H1 (cell line): ENCODE data around the gene ZNF394. TPM values are rescaled to one million over a fixed set of nuclear protein-coding genes. Genes with fewer than 3 reads are reported as not detected.

Source experiments
- CTCF ChIA-PET: fragments of 300-600 bp; sonication (Branson Sonifier 250); formaldehyde crosslinking; loops from one replicate; lab custom pipeline; 2021; ENCODE audit not compliant: partially characterized antibody; lab: Charles Lee
- POLR2A ChIA-PET: fragments of 300-600 bp; sonication (Branson Sonifier 250); formaldehyde crosslinking; loops from one replicate; lab custom pipeline; 2021; ENCODE audit warnings: inconsistent platforms; ENCODE audit not compliant: partially characterized antibody; lab: Charles Lee
- DNase-seq, 2 experiments: peaks; one replicate each; pipeline versions ENCODE4 v3.0.0 to v3.0.0-alpha.2; 2010 to 2022; ENCODE audit warnings: low spot score in 2 of 2, low read depth in 1 of 2, mixed read lengths in 1 of 2
- FAIRE-seq: peaks from 2 replicates; lab custom pipeline; 2011; peaks lifted over from hg19 to GRCh38; lab: Jason Lieb, UNC
- H2AFZ ChIP-seq: 2 replicates; pipeline ENCODE4 v1.8.1; 2012; ENCODE audit warnings: low read length, inconsistent platforms
- H2AK5ac ChIP-seq: 2 replicates; pipeline ENCODE4 v1.6.1; 2013; ENCODE audit warnings: low read depth, low read length
- H2BK120ac ChIP-seq: replicated peaks from 2 replicates; pipeline ENCODE3; 2013; ENCODE audit warnings: low read depth, low read length, inconsistent platforms
- H2BK12ac ChIP-seq: 2 replicates; pipeline ENCODE4 v1.6.1; 2013; ENCODE audit warnings: low read depth, low read length
- H2BK15ac ChIP-seq: 2 replicates; pipeline ENCODE4 v1.6.1; 2013; ENCODE audit warnings: low read length
- H2BK20ac ChIP-seq: 2 replicates; pipeline ENCODE4 v1.6.1; 2013; ENCODE audit warnings: low read length
- H2BK5ac ChIP-seq: 2 replicates; pipeline ENCODE4 v1.6.1; 2013; ENCODE audit warnings: low read depth, low read length
- H3K14ac ChIP-seq: 2 replicates; pipeline ENCODE4 v1.6.1; 2013; ENCODE audit warnings: inconsistent platforms; ENCODE audit not compliant: insufficient read length
- H3K18ac ChIP-seq: 2 replicates; pipeline ENCODE4 v1.6.1; 2013; ENCODE audit warnings: low read length; ENCODE audit errors: extremely low read depth
- H3K23ac ChIP-seq: 2 replicates; pipeline ENCODE4 v1.6.1; 2013; ENCODE audit warnings: inconsistent platforms; ENCODE audit not compliant: insufficient read length
- H3K23me2 ChIP-seq: 2 replicates; pipeline ENCODE4 v1.6.1; 2013; ENCODE audit warnings: low read depth, low read length
- H3K27ac ChIP-seq: 2 replicates; pipeline ENCODE4 v1.6.1; 2011; ENCODE audit warnings: low read depth, low read length, inconsistent platforms
- H3K27me3 ChIP-seq, 4 experiments: replicated peaks in 1 of 4; 1 replicate in 1 of 4; 2 replicates in 3 of 4; pipeline versions ENCODE4 v1.6.1 to v1.8.1; 2011 to 2013; ENCODE audit warnings: low read length in 3 of 4, mild to moderate bottlenecking in 3 of 4, inconsistent platforms in 2 of 4, mixed read lengths in 2 of 4, moderate library complexity in 1 of 4; ENCODE audit not compliant: control insufficient read depth in 3 of 4, insufficient read depth in 3 of 4; ENCODE audit errors: extremely low read depth in 1 of 4
- H3K36me3 ChIP-seq, 4 experiments: 2 replicates each; pipeline versions ENCODE4 v1.6.1 to v1.8.1; 2011 to 2013; ENCODE audit warnings: mild to moderate bottlenecking in 4 of 4, low read length in 3 of 4, moderate library complexity in 2 of 4, control low read depth in 1 of 4, inconsistent platforms in 1 of 4; ENCODE audit not compliant: insufficient read depth in 4 of 4, control insufficient read depth in 2 of 4
- H3K4ac ChIP-seq: replicated peaks from 2 replicates; pipeline ENCODE3; 2013; ENCODE audit warnings: low read length, low read depth, mixed read lengths, inconsistent platforms; ENCODE audit not compliant: insufficient read length
- H3K4me1 ChIP-seq, 4 experiments: replicated peaks in 1 of 4; 1 replicate in 1 of 4; 2 replicates in 3 of 4; pipeline versions ENCODE4 v1.6.1 to v1.8.1; 2011 to 2013; ENCODE audit warnings: low read length in 3 of 4, inconsistent platforms in 2 of 4, mixed read lengths in 1 of 4; ENCODE audit not compliant: insufficient read depth in 4 of 4, control insufficient read depth in 3 of 4
- H3K4me2 ChIP-seq, 2 experiments: 2 replicates each; pipeline versions ENCODE4 v1.6.1 to v1.8.1; 2011 to 2013; ENCODE audit warnings: low read depth in 2 of 2, low read length in 2 of 2, control low read depth in 1 of 2, inconsistent platforms in 1 of 2, mild to moderate bottlenecking in 1 of 2; ENCODE audit not compliant: insufficient read depth in 1 of 2
- H3K4me3 ChIP-seq, 4 experiments: fragments of 200-600, 300-600 bp in 1 of 4; sonication (generic), shearing (Covaris generic), sonication (Bioruptor Twin) in 1 of 4; 2 replicates each; pipeline versions ENCODE4 v1.5.1 to v1.8.1; 2011 to 2016; ENCODE audit warnings: low read length in 4 of 4, low read depth in 3 of 4, control low read depth in 2 of 4, inconsistent platforms in 2 of 4, mild to moderate bottlenecking in 2 of 4, mixed read lengths in 1 of 4, moderate library complexity in 1 of 4; ENCODE audit not compliant: insufficient read depth in 2 of 4; ENCODE audit errors: extremely low read depth in 1 of 4
- H3K56ac ChIP-seq: replicated peaks from 2 replicates; pipeline ENCODE3; 2013; ENCODE audit warnings: low read depth, mild to moderate bottlenecking, mixed read lengths, low read length, inconsistent platforms; ENCODE audit not compliant: insufficient read length
- H3K79me1 ChIP-seq: 2 replicates; pipeline ENCODE4 v1.6.1; 2013; ENCODE audit warnings: low read depth, low read length, control low read depth
- H3K79me2 ChIP-seq, 2 experiments: 2 replicates each; pipeline versions ENCODE4 v1.6.1 to v1.8.1; 2012 to 2013; ENCODE audit warnings: low read length in 2 of 2, mild to moderate bottlenecking in 2 of 2, inconsistent platforms in 1 of 2; ENCODE audit not compliant: insufficient read depth in 2 of 2, control insufficient read depth in 1 of 2
- H3K9ac ChIP-seq, 4 experiments: replicated peaks in 1 of 4; 1 replicate in 1 of 4; 2 replicates in 3 of 4; pipeline versions ENCODE4 v1.6.1 to v1.8.1; 2011 to 2013; ENCODE audit warnings: low read depth in 3 of 4, low read length in 3 of 4, control low read depth in 2 of 4, mild to moderate bottlenecking in 2 of 4, moderate library complexity in 2 of 4, inconsistent platforms in 1 of 4; ENCODE audit errors: extremely low read depth in 1 of 4
- H3K9me3 ChIP-seq, 2 experiments: 2 replicates each; pipeline versions ENCODE4 v1.6.1 to v1.8.1; 2012 to 2013; ENCODE audit warnings: mild to moderate bottlenecking in 2 of 2, moderate library complexity in 2 of 2, control low read depth in 1 of 2, inconsistent platforms in 1 of 2, low read depth in 1 of 2, low read length in 1 of 2, mixed read lengths in 1 of 2; ENCODE audit not compliant: insufficient read depth in 2 of 2
- H4K20me1 ChIP-seq, 2 experiments: replicated peaks in 1 of 2; 2 replicates each; pipeline versions ENCODE3 to v1.8.1; 2011 to 2013; ENCODE audit warnings: inconsistent platforms in 2 of 2, low read length in 2 of 2, mild to moderate bottlenecking in 1 of 2; ENCODE audit not compliant: insufficient read depth in 2 of 2, control insufficient read depth in 1 of 2
- H4K5ac ChIP-seq: 2 replicates; pipeline ENCODE4 v1.6.1; 2013; ENCODE audit warnings: low read length, low read depth, mixed read lengths, inconsistent platforms; ENCODE audit not compliant: insufficient read length
- H4K8ac ChIP-seq: 2 replicates; pipeline ENCODE4 v1.8.0; 2013; ENCODE audit warnings: mild to moderate bottlenecking, moderate library complexity, low read length, inconsistent platforms; ENCODE audit not compliant: insufficient read depth; ENCODE audit errors: extremely low read depth
- H4K91ac ChIP-seq: replicated peaks from 2 replicates; pipeline ENCODE3; 2013; ENCODE audit warnings: low read length, mixed read lengths, inconsistent platforms; ENCODE audit not compliant: insufficient read length
- CBX5 ChIP-seq: fragments of 300-800, 300-1000 bp; sonication (generic); IDR thresholded peaks from 2 replicates; pipeline ENCODE4 v1.7.1; 2016; ENCODE audit warnings: antibody characterized with exemption, low read length, low read depth
- CHD2 ChIP-seq: IDR thresholded peaks from 2 replicates; pipeline ENCODE4 v1.6.1; 2012; ENCODE audit warnings: low read length, improper control_type of control experiment
- GTF2F1 ChIP-seq: IDR thresholded peaks from 2 replicates; pipeline ENCODE4 v1.6.1; 2012; ENCODE audit warnings: low read depth, low read length, improper control_type of control experiment, borderline replicate concordance
- JUN ChIP-seq: IDR thresholded peaks from 2 replicates; pipeline ENCODE4 v1.6.1; 2011; ENCODE audit warnings: low read depth, mild to moderate bottlenecking, improper control_type of control experiment, low read length
- KDM4A ChIP-seq: IDR thresholded peaks from one replicate; pipeline ENCODE4 v1.7.1; 2012; ENCODE audit warnings: low read depth, mild to moderate bottlenecking, moderate library complexity, low read length, inconsistent platforms; ENCODE audit not compliant: severe bottlenecking
- NANOG ChIP-seq: IDR thresholded peaks from 2 replicates; pipeline ENCODE4 v1.6.1; 2011; ENCODE audit warnings: low read length, low read depth, mild to moderate bottlenecking, inconsistent platforms; ENCODE audit not compliant: insufficient read depth, poor library complexity, severe bottlenecking
- RAD21 ChIP-seq, 2 experiments: IDR thresholded peaks in 1 of 2; conservative IDR thresholded peaks in 1 of 2; 2 replicates each; pipeline ENCODE4 v1.6.1; 2011; ENCODE audit warnings: low read depth in 2 of 2, low read length in 2 of 2, improper control_type of control experiment in 1 of 2, inconsistent platforms in 1 of 2, mild to moderate bottlenecking in 1 of 2, moderate library complexity in 1 of 2
- SIN3A ChIP-seq, 2 experiments: IDR thresholded peaks in 1 of 2; conservative IDR thresholded peaks in 1 of 2; 2 replicates each; pipeline ENCODE4 v1.6.1; 2011 to 2012; ENCODE audit warnings: low read length in 2 of 2, improper control_type of control experiment in 1 of 2, low read depth in 1 of 2, mild to moderate bottlenecking in 1 of 2
- SRF ChIP-seq: IDR thresholded peaks from 2 replicates; pipeline ENCODE4 v1.6.1; 2011; ENCODE audit warnings: mild to moderate bottlenecking, low read depth, low read length, moderate library complexity
- WGBS, 2 experiments: shearing (Covaris generic) in 1 of 2; methylation state at CpG; one replicate each; pipeline versions ENCODE4 v1.1.6 to v1.1.7; 2013 to 2015; ENCODE audit warnings: low lambda C conversion rate in 2 of 2, mixed read lengths in 2 of 2, inconsistent platforms in 1 of 2, low coverage in 1 of 2, missing lambda C conversion rate in 1 of 2; ENCODE audit not compliant: insufficient replicate concordance in 2 of 2, insufficient coverage in 1 of 2, insufficient read length in 1 of 2; ENCODE audit errors: extremely low coverage in 1 of 2, missing lambda C conversion rate in 1 of 2; 5-methylcytosine and 5-hydroxymethylcytosine counted together
- polyA plus RNA-seq, 7 experiments: library from polyadenylated mRNA; depleted of rRNA in 3 of 7; stranded (reverse) in 5 of 7; unstranded in 2 of 7; fragments of >200 nt in 5 of 7; fragments of 200-250 nt in 2 of 7; gene quantifications; 1 replicate in 5 of 7; 2 replicates in 1 of 7; 4 replicates in 1 of 7; pipeline versions ENCODE4 v1.2.1 to v1.2.3, GENCODE V29; 2011 to 2013; ENCODE audit warnings: missing spikeins in 2 of 7, mixed read lengths in 2 of 7
- total RNA-seq: library from RNA; stranded (reverse); fragmentation: NEBNext Ultra II Directional; extraction: Animal tissue kit (Norgen Biotek cat#: 25700); gene quantifications from 2 replicates; pipeline ENCODE4 v1.2.1, GENCODE V29; 2021
- TF ChIP-seq, protein P1 (sequence below): IDR thresholded peaks from 2 replicates; pipeline ENCODE4 v1.6.1; 2011; ENCODE audit warnings: low read length, improper control_type of control experiment
- TF ChIP-seq, protein P2 (sequence below): IDR thresholded peaks from 2 replicates; pipeline ENCODE4 v1.6.1; 2012; ENCODE audit warnings: inconsistent platforms

ZNF394 gene
- total and polyA plus RNA-seq, 2 of the 8 experiments (the other 6 are each of a cell fraction or from before 2014, with no cell fraction given), result 6.6 to 19.3 TPM

DNA sequence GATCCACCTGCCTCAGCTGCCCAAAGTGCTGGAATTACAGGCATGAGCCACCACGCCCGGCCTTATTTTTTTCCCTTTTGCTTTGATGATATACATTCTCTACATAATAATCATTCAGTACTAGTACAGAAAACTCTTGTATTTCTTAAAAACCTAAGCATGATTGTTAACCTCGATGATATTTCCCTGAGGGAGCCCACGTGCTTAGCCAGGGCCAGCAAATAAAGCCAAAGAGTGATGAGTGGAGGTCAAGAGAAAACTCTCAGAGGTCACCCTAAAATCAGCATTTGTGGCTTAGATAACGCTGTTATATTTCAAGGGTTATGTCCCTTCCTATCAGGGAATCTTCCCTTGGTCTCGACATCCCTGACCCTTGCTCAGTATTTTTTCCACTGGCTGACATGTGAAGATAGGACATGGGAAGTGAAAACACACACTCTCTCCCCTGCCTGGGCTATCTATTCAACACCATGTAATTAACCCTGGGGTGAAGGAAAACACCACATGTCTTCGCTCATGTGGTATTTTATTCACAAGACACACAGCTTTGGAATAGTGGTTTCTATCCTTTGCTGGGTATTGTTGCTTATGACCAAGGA lies 39.2 kb upstream of the ZNF394 start:
- Histone ChIP-seq H4K5ac (no peak overlapping the region), H3K56ac (no peak overlapping the region), H3K4me2 (no peak overlapping the region), H3K9me3 (peaks cover 31 to 33% of the 10 kb centered on the region in 2 experiments), H2AFZ (no peak overlapping the region), H3K4me1 (no peaks in the 10 kb centered on the region), H3K79me2 (no peaks in the 10 kb centered on the region), H3K14ac (no peak overlapping the region), H3K4ac (no peak overlapping the region), H3K79me1 (no peaks in the 10 kb centered on the region), H2BK12ac (no peak overlapping the region), H3K23ac (no peak overlapping the region), H3K23me2 (no peaks in the 10 kb centered on the region), H3K27ac (no peak overlapping the region), H3K36me3 (no peaks in the 10 kb centered on the region), H3K18ac (no peak overlapping the region), H3K27me3 (no peaks in the 10 kb centered on the region), H2BK5ac (no peak overlapping the region), H4K8ac (no peak overlapping the region), H4K91ac (no peak overlapping the region), H2BK20ac (no peak overlapping the region), H2BK120ac (no peak overlapping the region), H4K20me1 (no peaks in the 10 kb centered on the region), H3K4me3 (no peak overlapping the region), H3K9ac (no peak overlapping the region), H2BK15ac (no peak overlapping the region), H2AK5ac (no peak overlapping the region)
- ChIA-PET POLR2A (interaction anchor here (2.1 kb wide), 1 partner anchor 19 kb away, joined by 6 read pairs; the partner anchor contains the start of gene ZNF655), CTCF (interaction anchor here (1.2 to 1.6 kb wide), 2 partner anchors 9 to 13 kb away, joined by 3 to 11 read pairs; no protein-coding TSS in a partner anchor)
- DNase-seq, result no peak
- no peak for FAIRE-seq
- WGBS, 2 experiments, result 82% methylated on average over 7 of the region's 7 CpGs; no CpG with 5 or more reads in 1 of the 2 experiments
- TF ChIP-seq, protein P1, sequence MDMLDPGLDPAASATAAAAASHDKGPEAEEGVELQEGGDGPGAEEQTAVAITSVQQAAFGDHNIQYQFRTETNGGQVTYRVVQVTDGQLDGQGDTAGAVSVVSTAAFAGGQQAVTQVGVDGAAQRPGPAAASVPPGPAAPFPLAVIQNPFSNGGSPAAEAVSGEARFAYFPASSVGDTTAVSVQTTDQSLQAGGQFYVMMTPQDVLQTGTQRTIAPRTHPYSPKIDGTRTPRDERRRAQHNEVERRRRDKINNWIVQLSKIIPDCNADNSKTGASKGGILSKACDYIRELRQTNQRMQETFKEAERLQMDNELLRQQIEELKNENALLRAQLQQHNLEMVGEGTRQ, result no peak
- TF ChIP-seq, protein P2, sequence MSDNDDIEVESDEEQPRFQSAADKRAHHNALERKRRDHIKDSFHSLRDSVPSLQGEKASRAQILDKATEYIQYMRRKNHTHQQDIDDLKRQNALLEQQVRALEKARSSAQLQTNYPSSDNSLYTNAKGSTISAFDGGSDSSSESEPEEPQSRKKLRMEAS, result no peak
- no peak for TF ChIP-seq GTF2F1
- no peak for TF ChIP-seq NANOG
- no peak for TF ChIP-seq CHD2
- no peak for TF ChIP-seq JUN
- TF ChIP-seq RAD21 (IDR thresholded peaks at IDR 0.05 in 1 of 2, conservative IDR thresholded peaks at IDR 0.05 in 1 of 2; ENCODE audit: low read depth in 2 of 2, low read length in 2 of 2), result no peak
- no peak for TF ChIP-seq SRF
- TF ChIP-seq CBX5, result no peak
- TF ChIP-seq KDM4A, result no peak
- TF ChIP-seq SIN3A (conservative IDR thresholded peaks at IDR 0.05 in 1 of 2, IDR thresholded peaks at IDR 0.05 in 1 of 2; ENCODE audit: low read depth in 1 of 2, low read length in 2 of 2), result no peak
